Activated T-helper 2 cell treated with anti-CD3 and anti-CD28 coated beads, Interferon-gamma antibody, Interleukin-2, Interleukin-4, amounts not matched to agents 10 μg/mL and 5 μg/mL and 100 μg/mL, durations not matched to agents 14 hours and 24 hours and 36 hours (primary cell): ENCODE data around the gene DMXL1. TPM values are rescaled to one million over a fixed set of nuclear protein-coding genes. Genes with fewer than 3 reads are reported as not detected.
"Not testable (repeated sequence)": the region's sequence is repeated elsewhere in the genome, so short reads cannot be mapped to it uniquely, and the experiment has no call there.

Source experiments
- DNase-seq: peaks from one replicate; pipeline ENCODE4 v3.0.0; 2021; ENCODE audit warnings: low spot score
- H3K27ac Mint-ChIP-seq: one replicate; pipeline ENCODE4 v1.8.0; 2021; ENCODE audit warnings: mixed read lengths
- H3K27me3 Mint-ChIP-seq: one replicate; pipeline ENCODE4 v1.8.0; 2021; ENCODE audit warnings: low read depth, mixed read lengths
- H3K36me3 Mint-ChIP-seq: one replicate; pipeline ENCODE4 v1.8.0; 2021; ENCODE audit warnings: low read depth, mixed read lengths
- H3K4me1 Mint-ChIP-seq: one replicate; pipeline ENCODE4 v1.8.0; 2021; ENCODE audit warnings: low read depth, mixed read lengths
- H3K4me3 Mint-ChIP-seq: one replicate; pipeline ENCODE4 v1.8.0; 2021; ENCODE audit warnings: low read depth, mild to moderate bottlenecking, moderate library complexity, mixed read lengths
- H3K9me3 Mint-ChIP-seq: one replicate; pipeline ENCODE4 v1.8.0; 2021; ENCODE audit warnings: mixed read lengths
- intact Hi-C: fragments of 100-400 bp; cut with micrococcal nuclease; formaldehyde crosslinking; loops from one replicate; pipeline ENCODE4 v1.15.1; 2023
- total RNA-seq: library from RNA; stranded (reverse); gene quantifications from 2 replicates; pipeline ENCODE4 v1.2.3, GENCODE V29; 2022

The DMXL1 gene
- total RNA-seq, 1 donor from 2014 or later, result 26.7 TPM

DNA sequence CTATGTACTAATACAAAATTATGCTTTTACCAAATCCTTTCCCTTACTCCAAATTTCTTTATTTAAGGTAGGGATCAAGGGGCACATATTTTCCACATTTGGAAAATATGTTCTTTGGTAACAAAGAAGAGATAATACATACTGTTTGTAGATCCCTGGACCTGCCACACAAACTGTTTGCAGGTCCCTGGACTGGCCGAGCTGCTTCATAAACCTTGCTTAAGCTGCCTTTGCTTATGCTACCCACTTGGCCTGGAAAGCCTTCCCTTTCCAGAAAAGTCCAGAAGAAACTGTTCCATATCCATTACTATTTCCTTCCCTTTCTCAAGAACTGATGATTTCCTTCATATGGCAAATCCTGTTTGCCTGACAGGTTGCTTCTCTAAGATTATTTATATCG, 22.6 kb upstream of the DMXL1 start:
- H3K27ac Mint-ChIP-seq, result no peak overlapping the region
- peaks cover 7% of the 10 kb centered on the region for H3K27me3 Mint-ChIP-seq
- no peaks in the 10 kb centered on the region for H3K9me3 Mint-ChIP-seq
- DNase-seq, result no peak
- no peaks in the 10 kb centered on the region for H3K4me1 Mint-ChIP-seq
- no peaks in the 10 kb centered on the region for H3K36me3 Mint-ChIP-seq
- intact Hi-C loops, result no loop called here
- no peak overlapping the region for H3K4me3 Mint-ChIP-seq

DNA sequence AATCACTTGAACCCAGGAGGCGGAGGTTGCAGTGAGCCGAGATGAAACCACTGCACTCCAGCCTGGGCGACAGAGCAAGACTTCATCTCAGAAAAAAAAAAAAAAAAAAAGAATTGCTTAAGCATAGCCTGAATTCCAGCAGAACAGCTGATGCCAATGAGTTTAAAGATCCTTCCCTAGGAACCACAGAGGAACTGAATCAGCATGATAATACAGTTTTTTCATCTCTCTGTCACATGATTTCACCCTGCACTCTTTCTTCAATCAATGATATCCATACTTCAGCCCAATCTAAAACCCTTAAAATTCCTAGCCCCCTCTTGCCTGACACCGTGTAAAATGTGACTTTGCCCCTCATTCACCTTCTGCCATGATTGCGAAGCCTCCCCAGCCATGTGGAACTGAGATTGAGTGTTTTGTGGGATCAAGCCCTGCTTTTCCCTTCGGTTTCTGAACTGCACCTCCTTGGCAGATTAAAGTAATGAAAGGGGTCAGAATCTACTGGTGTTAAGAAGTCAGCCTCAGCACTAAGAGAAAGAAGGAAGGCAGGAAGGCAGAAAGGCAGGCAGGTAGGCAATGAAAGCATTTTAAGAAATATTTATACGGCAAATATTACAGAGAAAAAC, 20.9 kb upstream of the DMXL1 start:
- DNase-seq, result no peak
- Mint-ChIP-seq H3K4me3 (no peak overlapping the region), H3K9me3 (no peaks in the 10 kb centered on the region), H3K27ac (no peak overlapping the region), H3K36me3 (no peaks in the 10 kb centered on the region), H3K4me1 (no peaks in the 10 kb centered on the region), H3K27me3 (peaks cover 7% of the 10 kb centered on the region)
- intact Hi-C loops, result no loop called here

DNA sequence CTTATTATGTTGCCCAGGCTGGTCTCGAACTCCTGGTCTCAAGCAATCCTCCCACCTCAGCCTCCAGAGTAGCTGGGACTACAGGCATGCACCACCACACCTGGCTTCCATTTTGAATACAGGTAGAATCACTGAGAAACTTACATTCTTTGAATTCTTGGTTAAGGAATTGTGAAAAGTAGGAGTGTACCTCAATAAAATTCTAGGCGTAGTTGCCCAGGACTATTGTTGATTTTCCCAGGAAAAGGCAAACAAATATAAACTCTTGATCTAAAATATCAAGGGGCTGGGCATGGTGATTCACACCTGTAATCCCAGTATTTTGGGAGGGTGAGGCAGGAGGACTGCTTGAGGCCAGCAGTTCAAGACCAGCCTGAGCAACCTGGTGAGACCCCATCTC, 16.8 kb upstream of the DMXL1 start:
- Mint-ChIP-seq H3K4me3 (no peak overlapping the region), H3K9me3 (no peaks in the 10 kb centered on the region), H3K4me1 (no peaks in the 10 kb centered on the region), H3K36me3 (no peaks in the 10 kb centered on the region), H3K27ac (no peak overlapping the region), H3K27me3 (peaks cover 7% of the 10 kb centered on the region)
- no peak for DNase-seq
- intact Hi-C loops, result no loop called here

DNA sequence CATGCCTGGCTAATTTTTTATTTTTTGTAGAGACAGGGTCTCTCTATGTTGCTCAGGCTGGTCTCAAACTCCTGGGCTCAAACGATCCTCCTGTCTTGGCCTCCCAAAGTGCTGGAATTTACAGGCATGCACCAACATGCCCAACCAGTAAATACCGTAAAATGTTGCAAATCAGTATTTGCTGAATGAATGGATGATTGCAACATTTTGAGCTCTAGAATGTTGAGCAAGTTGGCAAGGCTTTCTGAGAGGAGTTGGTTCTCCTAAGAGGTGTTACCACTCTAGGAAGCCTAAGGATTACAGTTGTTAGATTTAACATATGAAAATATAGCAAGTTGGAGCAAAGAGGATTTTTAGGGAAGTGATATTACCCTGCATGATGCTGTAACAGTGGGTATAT, 15.6 kb upstream of the DMXL1 start:
- intact Hi-C loops, result no loop called here
- DNase-seq, result no peak
- no peak overlapping the region for H3K27ac Mint-ChIP-seq
- H3K9me3 Mint-ChIP-seq, result no peaks in the 10 kb centered on the region
- peaks cover 3% of the 10 kb centered on the region for H3K27me3 Mint-ChIP-seq
- H3K4me3 Mint-ChIP-seq, result no peak overlapping the region
- no peaks in the 10 kb centered on the region for H3K4me1 Mint-ChIP-seq
- H3K36me3 Mint-ChIP-seq, result no peaks in the 10 kb centered on the region

DNA sequence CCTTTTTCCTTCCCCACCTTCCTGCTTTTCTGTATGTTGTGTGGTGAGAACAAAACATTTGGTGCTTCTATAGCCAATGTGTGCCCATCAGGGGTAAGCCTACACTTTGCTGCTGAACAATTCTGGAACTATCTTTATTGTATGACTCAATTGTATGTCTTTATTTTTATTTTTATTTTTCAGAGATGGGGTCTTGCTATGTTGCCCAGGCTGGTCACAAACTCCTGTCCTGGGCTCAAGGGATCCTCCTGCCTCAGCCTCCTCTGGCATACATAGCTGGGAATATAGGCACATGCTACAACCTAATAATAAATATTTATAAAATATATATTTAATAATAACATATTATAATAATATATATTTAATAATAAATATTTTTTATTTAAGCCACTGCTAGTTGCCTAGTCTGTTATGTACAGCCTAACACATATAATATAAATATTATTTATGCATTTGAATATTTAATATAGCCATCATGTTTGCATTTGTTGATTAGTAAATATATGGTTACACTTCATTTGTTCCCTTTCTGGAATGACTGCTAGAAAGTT, 11.8 kb upstream of the DMXL1 start:
- peaks cover 3% of the 10 kb centered on the region for H3K27me3 Mint-ChIP-seq
- no peak overlapping the region for H3K4me3 Mint-ChIP-seq
- H3K27ac Mint-ChIP-seq, result no peak overlapping the region
- intact Hi-C loops, result no loop called here
- H3K9me3 Mint-ChIP-seq, result no peaks in the 10 kb centered on the region
- peaks cover 11% of the 10 kb centered on the region for H3K4me1 Mint-ChIP-seq
- no peaks in the 10 kb centered on the region for H3K36me3 Mint-ChIP-seq
- DNase-seq, result no peak

DNA sequence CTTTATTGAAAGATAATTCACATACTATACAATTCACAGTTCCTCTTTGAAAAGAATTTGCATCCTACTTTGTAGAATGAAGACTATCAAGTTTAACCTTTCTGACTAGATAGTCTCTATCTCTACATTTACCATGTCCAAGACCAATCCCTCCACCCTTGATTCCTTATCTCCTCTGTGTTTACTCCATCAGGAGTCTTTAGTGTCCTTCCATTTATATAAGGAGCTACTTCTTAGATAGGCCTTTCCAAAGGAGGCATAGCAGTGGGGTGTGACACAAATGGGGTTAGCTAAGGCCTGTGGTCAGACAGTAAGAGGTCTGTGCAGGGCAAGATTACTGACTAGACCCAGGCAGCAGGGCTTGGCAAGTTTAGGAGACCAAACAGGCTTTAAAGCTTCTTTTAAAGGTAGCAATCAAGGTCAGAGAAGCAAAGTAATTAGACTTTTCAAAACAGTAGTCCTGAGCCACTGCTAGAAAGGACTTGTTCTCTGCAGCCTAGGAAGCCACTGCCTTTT, 11.1 kb upstream of the DMXL1 start:
- intact Hi-C loops, result no loop called here
- H3K36me3 Mint-ChIP-seq, result no peaks in the 10 kb centered on the region
- no peak for DNase-seq
- no peaks in the 10 kb centered on the region for H3K9me3 Mint-ChIP-seq
- peaks cover 3% of the 10 kb centered on the region for H3K27me3 Mint-ChIP-seq
- H3K27ac Mint-ChIP-seq, result no peak overlapping the region
- H3K4me1 Mint-ChIP-seq, result peaks cover 14% of the 10 kb centered on the region
- H3K4me3 Mint-ChIP-seq, result no peak overlapping the region

DNA sequence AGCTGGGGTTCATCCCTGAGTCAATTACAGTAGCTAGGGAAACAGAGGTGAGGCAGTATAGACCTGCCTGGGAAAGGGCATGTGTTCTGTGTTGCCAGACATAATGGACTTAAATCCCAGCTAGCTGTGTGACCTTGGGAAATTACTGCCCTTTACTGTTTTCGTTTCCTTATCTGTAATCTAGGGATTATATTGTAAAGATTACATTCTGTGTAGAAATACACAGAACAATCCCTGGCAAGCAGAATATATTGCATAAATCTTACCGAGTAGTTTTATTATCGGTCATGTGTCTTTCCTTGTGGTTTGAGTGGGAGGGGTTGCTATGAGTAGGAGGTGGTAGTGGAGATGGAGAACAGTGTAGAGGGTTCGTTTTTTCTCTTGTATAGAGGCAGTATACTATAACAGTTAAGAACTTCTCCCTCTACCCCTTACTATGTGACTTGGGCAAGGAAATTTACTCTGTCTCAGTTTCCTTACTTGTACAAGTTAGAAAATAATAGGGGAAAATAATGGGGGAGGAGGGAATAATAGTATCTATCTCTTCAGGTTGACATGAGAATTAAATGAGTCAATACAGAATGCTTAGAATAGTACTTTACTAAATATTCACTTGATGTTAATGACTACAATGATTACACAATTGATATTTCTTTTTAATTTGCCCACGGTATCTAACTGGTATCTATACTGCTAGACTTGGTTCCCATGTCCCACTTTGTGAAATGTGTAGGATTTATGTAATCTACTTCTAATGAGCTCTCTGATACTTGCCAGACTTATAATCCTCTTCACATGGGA, 7.1 kb upstream of the DMXL1 start:
- H3K36me3 Mint-ChIP-seq, result no peaks in the 10 kb centered on the region
- intact Hi-C loops, result loop anchor here (1.0 to 2.0 kb wide), 3 partner anchors 11 to 27 kb away; no protein-coding TSS in a partner anchor
- peaks cover 3% of the 10 kb centered on the region for H3K27me3 Mint-ChIP-seq
- DNase-seq, result no peak
- H3K27ac Mint-ChIP-seq, result peak overlapping the region; percentile 4
- H3K4me1 Mint-ChIP-seq, result peaks cover 14% of the 10 kb centered on the region
- H3K9me3 Mint-ChIP-seq, result no peaks in the 10 kb centered on the region
- H3K4me3 Mint-ChIP-seq, result no peak overlapping the region

DNA sequence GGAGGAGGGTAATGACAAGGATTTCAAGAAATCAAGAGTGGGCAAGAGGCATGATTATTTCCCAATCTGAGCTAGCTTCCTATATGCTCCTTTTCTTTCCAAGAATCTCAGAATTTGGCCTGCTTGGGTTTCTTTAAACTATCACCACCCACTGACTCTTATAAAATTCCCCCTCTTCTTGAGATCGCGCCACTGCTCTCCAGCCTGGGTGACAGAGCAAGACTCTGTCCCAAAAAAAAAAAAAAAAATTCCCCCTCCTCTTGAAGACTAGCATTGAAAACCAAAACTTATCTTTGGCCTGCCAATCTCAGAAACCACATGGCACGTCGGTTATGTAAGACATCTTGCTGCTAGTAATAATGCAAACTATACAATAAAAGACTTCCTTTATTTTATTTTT, 3.4 kb upstream of the DMXL1 start:
- H3K9me3 Mint-ChIP-seq, result no peaks in the 10 kb centered on the region
- DNase-seq, result no peak
- peaks cover 3% of the 10 kb centered on the region for H3K27me3 Mint-ChIP-seq
- peaks cover 21% of the 10 kb centered on the region for H3K4me1 Mint-ChIP-seq
- intact Hi-C loops, result no loop called here
- H3K36me3 Mint-ChIP-seq, result no peaks in the 10 kb centered on the region
- no peak overlapping the region for H3K27ac Mint-ChIP-seq
- no peak overlapping the region for H3K4me3 Mint-ChIP-seq

DNA sequence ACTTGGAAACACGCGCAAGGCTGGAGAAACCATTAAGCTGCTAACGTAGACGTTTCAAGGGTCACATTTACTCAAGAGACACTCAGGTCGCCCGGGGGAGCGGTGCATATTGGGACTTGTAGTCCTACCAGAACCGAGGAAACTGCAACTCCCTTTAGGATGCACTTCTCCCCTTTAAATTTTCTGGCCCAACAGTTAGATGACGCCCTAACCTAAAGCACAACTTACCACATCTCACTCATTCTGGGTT, 384 bp upstream of the DMXL1 start:
- H3K36me3 Mint-ChIP-seq, result peaks cover 11% of the 10 kb centered on the region
- DNase-seq, result no peak
- no peaks in the 10 kb centered on the region for H3K27me3 Mint-ChIP-seq
- H3K4me3 Mint-ChIP-seq, result peak overlapping the region; percentile 98
- H3K4me1 Mint-ChIP-seq, result peaks cover 29% of the 10 kb centered on the region
- intact Hi-C loops, result loop anchor here (1.0 to 5.0 kb wide), 7 partner anchors 40 to 382 kb away; partner anchors contain the start of genes DTWD2 and HSD17B4
- H3K27ac Mint-ChIP-seq, result peak overlapping the region; percentile 99
- H3K9me3 Mint-ChIP-seq, result no peaks in the 10 kb centered on the region

DNA sequence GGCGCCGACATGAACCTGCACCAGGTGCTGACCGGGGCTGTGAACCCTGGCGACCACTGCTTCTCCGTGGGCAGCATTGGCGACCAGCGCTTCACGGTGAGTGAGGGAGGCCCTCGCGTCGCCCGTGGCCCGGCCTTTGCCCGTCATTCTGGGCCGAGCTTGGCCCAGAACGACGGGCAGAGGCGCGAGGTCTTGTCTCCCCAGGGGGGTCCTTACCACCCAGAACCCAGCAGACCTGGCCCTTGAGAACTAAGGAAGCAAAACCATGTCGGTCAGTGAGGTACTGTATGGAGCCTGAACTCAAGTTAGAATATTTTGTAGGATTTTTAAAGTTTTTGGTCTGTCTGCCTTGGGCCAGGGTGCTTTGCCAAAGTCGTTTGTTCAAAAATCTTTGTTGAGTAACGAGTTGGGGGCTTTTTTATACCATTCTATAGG, 691 bp downstream of the DMXL1 start:
- DNase-seq, result no peak
- intact Hi-C loops, result loop anchor here (1.0 to 5.0 kb wide), 7 partner anchors 8 to 381 kb away; partner anchors contain the start of genes DTWD2 and HSD17B4
- peak overlapping the region; percentile 98 for H3K4me3 Mint-ChIP-seq
- H3K27ac Mint-ChIP-seq, result peak overlapping the region; percentile 93
- no peaks in the 10 kb centered on the region for H3K9me3 Mint-ChIP-seq
- peaks cover 36% of the 10 kb centered on the region for H3K4me1 Mint-ChIP-seq
- H3K36me3 Mint-ChIP-seq, result peaks cover 11% of the 10 kb centered on the region
- H3K27me3 Mint-ChIP-seq, result no peaks in the 10 kb centered on the region

DNA sequence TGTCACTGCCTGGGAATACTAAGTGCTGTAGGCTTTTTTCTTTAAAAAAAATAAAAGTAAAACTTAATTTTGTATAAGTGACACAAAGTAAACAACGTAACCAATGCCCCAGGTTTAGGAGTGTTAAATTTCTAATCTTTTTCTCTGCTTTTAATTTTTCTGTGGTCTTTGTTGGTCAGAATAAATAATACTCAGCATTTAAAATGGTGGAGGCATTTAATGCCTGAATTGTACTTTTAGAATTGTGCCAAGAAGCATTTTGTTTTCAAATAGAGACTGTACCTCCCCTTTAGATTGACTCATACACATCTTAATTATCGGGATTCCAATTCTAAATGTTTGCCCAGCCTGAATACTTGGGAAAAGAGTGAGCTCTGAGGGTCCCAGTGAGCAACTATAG, 1.6 kb downstream of the DMXL1 start:
- Mint-ChIP-seq H3K27ac (no peak overlapping the region), H3K36me3 (peaks cover 11% of the 10 kb centered on the region), H3K27me3 (no peaks in the 10 kb centered on the region), H3K4me3 (peak overlapping the region; percentile 54), H3K9me3 (no peaks in the 10 kb centered on the region), H3K4me1 (peaks cover 36% of the 10 kb centered on the region)
- DNase-seq, result no peak
- intact Hi-C loops, result loop anchor here (5.0 kb wide), 1 partner anchor 340 kb away; no protein-coding TSS in a partner anchor

DNA sequence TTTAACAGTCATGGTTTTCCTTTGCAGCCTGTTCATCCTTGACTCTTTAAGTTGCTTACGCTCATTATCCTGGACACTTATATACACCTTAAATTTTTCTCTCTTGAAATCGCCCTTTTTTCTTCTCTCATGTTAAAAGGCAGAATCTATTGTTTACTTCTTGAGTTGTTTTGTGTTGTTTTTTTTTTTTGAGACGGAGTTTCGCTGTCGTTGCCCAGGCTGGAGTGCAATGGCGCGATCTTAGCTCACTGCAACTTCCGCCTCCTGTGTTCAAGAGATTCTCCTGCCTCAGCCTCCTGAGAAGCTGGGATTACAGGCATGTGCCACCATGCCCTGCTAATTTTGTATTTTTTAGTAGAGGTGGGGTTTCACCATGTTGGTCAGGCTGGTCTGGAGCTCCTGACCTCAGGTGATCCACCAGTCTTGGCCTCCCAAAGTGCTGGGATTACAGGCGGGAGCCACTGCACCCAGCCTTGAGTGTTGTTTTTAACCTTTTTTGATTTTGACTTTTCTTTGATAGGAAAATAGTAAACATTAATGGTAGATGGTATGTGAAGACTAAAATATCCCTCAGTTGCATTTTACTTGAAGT, 3.0 kb downstream of the DMXL1 start:
- Mint-ChIP-seq H3K4me1 (peaks cover 45% of the 10 kb centered on the region), H3K27ac (peak overlapping the region; percentile 80), H3K4me3 (peak overlapping the region; percentile 62), H3K36me3 (peaks cover 11% of the 10 kb centered on the region)
- not testable (repeated sequence) for DNase-seq, H3K27me3 Mint-ChIP-seq, H3K9me3 Mint-ChIP-seq
- intact Hi-C loops, result loop anchor here (1.0 to 5.0 kb wide), 2 partner anchors 11 to 338 kb away; no protein-coding TSS in a partner anchor
